Neural cell (in vitro differentiated cells): ENCODE data around the gene PRRX2. TPM values are rescaled to one million over a fixed set of nuclear protein-coding genes. Genes with fewer than 3 reads are reported as not detected.

Experiments used
- H2AFZ ChIP-seq: fragments of 200-600, 300-800 bp; sonication (generic), shearing (Covaris generic); 2 replicates; pipeline ENCODE4 v1.6.0; 2014; ENCODE audit warnings: low read depth, mild to moderate bottlenecking, antibody characterized with exemption, low read length, moderate library complexity
- H3F3A ChIP-seq: fragments of 200-600 bp; shearing (Covaris generic); 2 replicates; pipeline ENCODE4 v1.6.1; 2016; ENCODE audit warnings: mild to moderate bottlenecking, moderate library complexity, mixed read lengths, antibody characterized with exemption, low read length; ENCODE audit not compliant: insufficient read depth, poor library complexity, severe bottlenecking
- H3K27ac ChIP-seq: fragments of 200-600, 300-800 bp; sonication (generic), shearing (Covaris generic); 2 replicates; pipeline ENCODE4 v1.5.1; 2014; ENCODE audit warnings: mild to moderate bottlenecking, low read length, moderate library complexity
- H3K27me3 ChIP-seq: fragments of 300-800, 200-600 bp; sonication (generic), shearing (Covaris generic); 2 replicates; pipeline ENCODE4 v1.6.0; 2014; ENCODE audit warnings: mild to moderate bottlenecking, low read depth, low read length, moderate library complexity; ENCODE audit not compliant: insufficient read depth
- H3K36me3 ChIP-seq: fragments of 300-800, 200-600 bp; sonication (generic), shearing (Covaris generic); 2 replicates; pipeline ENCODE4 v1.5.1; 2014; ENCODE audit warnings: mild to moderate bottlenecking, antibody characterized with exemption, low read length, moderate library complexity; ENCODE audit not compliant: insufficient read depth
- H3K4me2 ChIP-seq: fragments of 300-800, 200-600 bp; sonication (generic), shearing (Covaris generic); 2 replicates; pipeline ENCODE4 v1.6.0; 2014; ENCODE audit warnings: mild to moderate bottlenecking, low read length
- H3K4me3 ChIP-seq: fragments of 300-800, 200-600 bp; sonication (generic), shearing (Covaris generic); 2 replicates; pipeline ENCODE4 v1.5.1; 2014; ENCODE audit warnings: mild to moderate bottlenecking, low read length, moderate library complexity
- H3K79me2 ChIP-seq: fragments of 200-600 bp; shearing (Covaris generic); replicated peaks from 2 replicates; pipeline ENCODE4 v1.6.0; 2014; ENCODE audit warnings: mild to moderate bottlenecking, low read length, moderate library complexity; ENCODE audit not compliant: insufficient read depth
- H3K9ac ChIP-seq: fragments of 300-800, 200-600 bp; sonication (generic), shearing (Covaris generic); 2 replicates; pipeline ENCODE4 v1.6.1; 2016; ENCODE audit warnings: mild to moderate bottlenecking, low read length, mixed read lengths
- H3K9me2 ChIP-seq: fragments of 200-600 bp; shearing (Covaris generic); 2 replicates; pipeline ENCODE4 v1.6.1; 2016; ENCODE audit warnings: mild to moderate bottlenecking, low read length, mixed read lengths; ENCODE audit not compliant: insufficient read depth
- H3K9me3 ChIP-seq: fragments of 200-600, 300-800 bp; sonication (generic), shearing (Covaris generic); 2 replicates; pipeline ENCODE4 v1.6.1; 2016; ENCODE audit warnings: mild to moderate bottlenecking, mixed run types, low read length, moderate library complexity, mixed read lengths
- H4K20me1 ChIP-seq: fragments of 200-600 bp; shearing (Covaris generic); 2 replicates; pipeline ENCODE4 v1.6.1; 2016; ENCODE audit warnings: mild to moderate bottlenecking, mixed run types; ENCODE audit not compliant: insufficient read depth
- EP300 ChIP-seq: fragments of 450-650 bp; conservative IDR thresholded peaks from 2 replicates; pipeline ENCODE4 v1.6.1; 2014; ENCODE audit warnings: antibody characterized with exemption, mild to moderate bottlenecking, moderate library complexity; ENCODE audit not compliant: poor library complexity, severe bottlenecking
- EZH2 ChIP-seq: fragments of 200-600, 300-800 bp; shearing (Covaris generic), sonication (generic); IDR thresholded peaks from 2 replicates; pipeline ENCODE4 v1.6.1; 2014; ENCODE audit warnings: antibody characterized with exemption, low read length, borderline replicate concordance, mild to moderate bottlenecking; ENCODE audit not compliant: insufficient read depth, poor library complexity, severe bottlenecking
- MXI1 ChIP-seq: fragments of 450-650 bp; conservative IDR thresholded peaks from 2 replicates; pipeline ENCODE4 v1.6.1; 2014; ENCODE audit warnings: antibody characterized with exemption, mild to moderate bottlenecking; ENCODE audit not compliant: poor library complexity, severe bottlenecking
- POLR2AphosphoS5 ChIP-seq: IDR thresholded peaks from 2 replicates; pipeline ENCODE4 v1.6.1; 2012
- RAD21 ChIP-seq: fragments of 450-650 bp; conservative IDR thresholded peaks from 2 replicates; pipeline ENCODE4 v1.6.1; 2014; ENCODE audit warnings: antibody characterized with exemption, mild to moderate bottlenecking, moderate library complexity
- TAF1 ChIP-seq: IDR thresholded peaks from 2 replicates; pipeline ENCODE4 v1.6.1; 2012; ENCODE audit warnings: low read depth
- polyA plus RNA-seq: library from polyadenylated mRNA; depleted of rRNA; stranded (reverse); fragments of >200 nt; gene quantifications from 2 replicates; pipeline ENCODE4 v1.2.3, GENCODE V29; 2014
- TF ChIP-seq, protein P1 (sequence below): fragments of 450-650 bp; IDR thresholded peaks from 2 replicates; pipeline ENCODE4 v1.5.1; 2014; ENCODE audit warnings: antibody characterized with exemption, mild to moderate bottlenecking, moderate library complexity; ENCODE audit not compliant: poor library complexity, severe bottlenecking

The PRRX2 gene
- polyA plus RNA-seq, 1 donor from 2014 or later = not detected

DNA sequence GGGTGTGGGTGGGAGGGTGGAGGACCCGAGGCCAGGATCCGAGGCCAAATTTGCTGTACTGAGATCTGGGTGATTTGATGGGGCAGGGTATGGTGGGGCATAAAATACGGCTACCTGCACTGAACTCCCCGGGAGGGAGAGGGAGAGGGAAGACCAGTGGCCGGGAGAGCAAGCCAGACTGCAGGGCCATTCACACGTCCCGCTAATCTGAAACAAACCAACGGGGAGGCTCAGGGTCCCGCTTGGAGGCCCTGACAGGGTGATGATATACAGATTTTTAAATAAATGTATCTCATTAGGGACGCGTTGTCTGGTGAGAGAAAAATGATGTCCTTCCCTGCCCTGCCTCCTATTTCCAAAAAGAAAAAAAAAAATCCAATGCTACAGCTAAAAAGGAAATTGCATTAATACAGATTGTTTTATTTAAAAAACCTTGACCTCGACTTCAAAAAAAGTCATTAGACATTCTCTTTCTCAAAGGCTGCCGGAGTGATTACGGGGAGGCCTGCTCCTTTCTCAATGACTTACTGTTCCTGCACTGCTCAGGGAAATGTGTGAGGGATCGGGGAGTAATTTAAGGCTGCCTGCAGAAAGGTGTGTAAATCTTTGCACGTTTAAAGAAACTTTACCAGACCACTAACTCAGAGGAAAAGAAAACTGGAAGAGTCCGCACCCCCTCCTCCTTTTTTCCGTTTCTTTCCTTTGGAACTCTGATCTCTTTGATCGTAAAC, 11.5 kb upstream of the PRRX2 start:
- Histone ChIP-seq H3K79me2 (no peaks in the 10 kb centered on the region), H4K20me1 (no peaks in the 10 kb centered on the region), H3K36me3 (no peaks in the 10 kb centered on the region), H3K9me2 (no peaks in the 10 kb centered on the region), H3K4me2 (no peak overlapping the region), H3K27me3 (no peaks in the 10 kb centered on the region), H3K9ac (no peak overlapping the region), H2AFZ (no peak overlapping the region), H3F3A (no peaks in the 10 kb centered on the region), H3K9me3 (no peaks in the 10 kb centered on the region), H3K4me3 (no peak overlapping the region), H3K27ac (no peak overlapping the region)
- TF ChIP-seq, protein P1, sequence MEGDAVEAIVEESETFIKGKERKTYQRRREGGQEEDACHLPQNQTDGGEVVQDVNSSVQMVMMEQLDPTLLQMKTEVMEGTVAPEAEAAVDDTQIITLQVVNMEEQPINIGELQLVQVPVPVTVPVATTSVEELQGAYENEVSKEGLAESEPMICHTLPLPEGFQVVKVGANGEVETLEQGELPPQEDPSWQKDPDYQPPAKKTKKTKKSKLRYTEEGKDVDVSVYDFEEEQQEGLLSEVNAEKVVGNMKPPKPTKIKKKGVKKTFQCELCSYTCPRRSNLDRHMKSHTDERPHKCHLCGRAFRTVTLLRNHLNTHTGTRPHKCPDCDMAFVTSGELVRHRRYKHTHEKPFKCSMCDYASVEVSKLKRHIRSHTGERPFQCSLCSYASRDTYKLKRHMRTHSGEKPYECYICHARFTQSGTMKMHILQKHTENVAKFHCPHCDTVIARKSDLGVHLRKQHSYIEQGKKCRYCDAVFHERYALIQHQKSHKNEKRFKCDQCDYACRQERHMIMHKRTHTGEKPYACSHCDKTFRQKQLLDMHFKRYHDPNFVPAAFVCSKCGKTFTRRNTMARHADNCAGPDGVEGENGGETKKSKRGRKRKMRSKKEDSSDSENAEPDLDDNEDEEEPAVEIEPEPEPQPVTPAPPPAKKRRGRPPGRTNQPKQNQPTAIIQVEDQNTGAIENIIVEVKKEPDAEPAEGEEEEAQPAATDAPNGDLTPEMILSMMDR = no peak
- no peak for TF ChIP-seq RAD21
- no peak for TF ChIP-seq EP300
- no peak for TF ChIP-seq EZH2
- no peak for TF ChIP-seq POLR2AphosphoS5
- no peak for TF ChIP-seq MXI1
- no peak for TF ChIP-seq TAF1

DNA sequence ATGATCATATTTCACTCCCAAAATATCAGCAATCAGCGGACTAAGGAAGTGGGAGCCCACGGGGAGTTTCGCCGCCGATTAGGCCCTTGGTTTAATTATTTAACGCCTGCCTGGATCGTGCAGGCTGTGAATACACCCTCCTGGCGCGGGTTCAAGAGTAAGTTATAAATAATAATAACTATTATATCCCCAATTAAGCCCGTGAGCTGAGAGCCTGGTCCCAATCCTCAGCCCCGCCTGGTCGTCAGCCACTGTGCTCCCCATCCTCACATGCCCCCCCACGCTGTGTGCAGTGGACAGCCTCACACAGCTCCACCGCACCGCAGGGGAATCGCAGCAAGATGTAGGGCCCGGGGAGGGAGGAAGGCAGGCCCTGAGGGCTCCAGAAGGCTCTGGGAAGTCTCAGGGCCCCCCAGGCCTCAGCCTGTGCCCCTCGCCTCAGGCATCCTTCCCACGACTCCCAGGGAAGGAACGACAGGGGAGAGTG, 10.8 kb upstream of the PRRX2 start:
- Histone ChIP-seq H3K9me2 (no peaks in the 10 kb centered on the region), H3K36me3 (no peaks in the 10 kb centered on the region), H4K20me1 (no peaks in the 10 kb centered on the region), H2AFZ (no peak overlapping the region), H3K79me2 (no peaks in the 10 kb centered on the region), H3F3A (no peaks in the 10 kb centered on the region), H3K27ac (no peak overlapping the region), H3K9ac (no peak overlapping the region), H3K4me3 (no peak overlapping the region), H3K4me2 (no peak overlapping the region), H3K9me3 (no peaks in the 10 kb centered on the region), H3K27me3 (no peaks in the 10 kb centered on the region)
- TF ChIP-seq MXI1 = no peak

DNA sequence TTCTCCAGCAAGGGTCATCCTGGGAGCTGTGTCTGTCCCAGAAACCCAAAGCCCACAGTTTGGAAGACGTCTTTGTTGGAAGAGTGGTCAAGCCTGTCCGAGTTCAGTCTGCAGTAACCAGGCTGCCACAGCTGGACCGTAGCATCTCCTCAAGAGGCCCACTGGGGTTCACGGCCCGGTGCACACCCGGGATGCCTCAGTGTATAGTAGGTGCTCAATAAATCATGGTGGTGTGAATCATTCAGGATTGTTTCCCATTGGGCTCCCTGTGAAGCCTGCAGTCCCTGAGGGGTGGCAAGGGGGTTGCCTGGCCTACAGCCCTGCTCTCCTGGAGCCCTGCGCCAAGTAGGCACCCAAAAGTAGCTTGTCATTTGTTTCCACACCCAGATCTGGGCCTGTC, 10.3 kb upstream of the PRRX2 start:
- no peak overlapping the region for H3K9ac ChIP-seq
- H3K27me3 ChIP-seq = no peaks in the 10 kb centered on the region
- no peak overlapping the region for H3K27ac ChIP-seq
- no peak for TF ChIP-seq TAF1
- TF ChIP-seq RAD21 = no peak
- no peak for TF ChIP-seq EZH2
- TF ChIP-seq POLR2AphosphoS5 = no peak
- TF ChIP-seq, protein P1 = no peak
- no peak for TF ChIP-seq EP300
- H3K4me3 ChIP-seq = no peak overlapping the region
- H3K9me3 ChIP-seq = no peaks in the 10 kb centered on the region
- H3K9me2 ChIP-seq = no peaks in the 10 kb centered on the region
- H4K20me1 ChIP-seq = no peaks in the 10 kb centered on the region
- no peaks in the 10 kb centered on the region for H3F3A ChIP-seq
- no peak overlapping the region for H3K4me2 ChIP-seq
- no peaks in the 10 kb centered on the region for H3K79me2 ChIP-seq
- no peaks in the 10 kb centered on the region for H3K36me3 ChIP-seq
- H2AFZ ChIP-seq = no peak overlapping the region
